Activated CD4-positive, alpha-beta T cell treated with anti-CD3 and anti-CD28 coated beads, Interleukin-2, amount 50 U/mL, for 4 hours (primary cell): ENCODE measurements around the gene STX18.
"Not testable (repeated sequence)": the region's sequence is repeated elsewhere in the genome, so short reads cannot be mapped to it uniquely, and the experiment has no call there.

ENCODE experiments used
- DNase-seq, 2 experiments: peaks; one replicate each; pipeline ENCODE4 v3.0.0-alpha.2; 2020

STX18 gene

GRCh38 chr4:4552042-4552441 lies 10.2 kb upstream of the STX18 start:
- not testable (repeated sequence) for DNase-seq

GRCh38 chr4:4550161-4550560 lies 8.3 kb upstream of the STX18 start:
- not testable (repeated sequence) for DNase-seq

GRCh38 chr4:4549534-4549933 lies 7.7 kb upstream of the STX18 start:
- DNase-seq = no peak

- DNase-seq = no peak
Measured at GRCh38 chr4:4542774-4543485, 1.1 kb upstream of the STX18 start.

GRCh38 chr4:4541040-4541631 lies 712 bp downstream of the STX18 start:
- DNase-seq = peak in 1 of 2 experiments; percentile 8

GRCh38 chr4:4539481-4539880 lies 2.4 kb downstream of the STX18 start:
- DNase-seq = no peak

GRCh38 chr4:4535590-4535989 lies 6.3 kb downstream of the STX18 start:
- no peak for DNase-seq

- DNase-seq = no peak
Measured at GRCh38 chr4:4534515-4535145, 7.2 kb downstream of the STX18 start.

- DNase-seq = no peak
Measured at GRCh38 chr4:4533461-4534169, 8.2 kb downstream of the STX18 start.

- DNase-seq = no peak
Measured at GRCh38 chr4:4532371-4533154, 9.3 kb downstream of the STX18 start.

GRCh38 chr4:4529392-4529791 lies 12.5 kb downstream of the STX18 start:
- no peak for DNase-seq

GRCh38 chr4:4526401-4526800 lies 15.4 kb downstream of the STX18 start:
- no peak for DNase-seq

- DNase-seq = peak in 1 of 2 experiments; percentile 1
Measured at GRCh38 chr4:4524364-4524763, 17.5 kb downstream of the STX18 start.

- DNase-seq = no peak
Measured at GRCh38 chr4:4521731-4522130, 20.1 kb downstream of the STX18 start.

GRCh38 chr4:4521136-4521535 lies 20.7 kb downstream of the STX18 start:
- DNase-seq = no peak

GRCh38 chr4:4519297-4519894 lies 22.5 kb downstream of the STX18 start:
- DNase-seq = no peak

GRCh38 chr4:4518747-4519146 lies 23.1 kb downstream of the STX18 start:
- no peak for DNase-seq

GRCh38 chr4:4514786-4515185 lies 27.1 kb downstream of the STX18 start:
- DNase-seq = no peak

GRCh38 chr4:4512282-4512681 lies 29.6 kb downstream of the STX18 start:
- DNase-seq = no peak

GRCh38 chr4:4510641-4511040 lies 31.2 kb downstream of the STX18 start:
- not testable (repeated sequence) for DNase-seq

GRCh38 chr4:4509521-4509920 lies 32.3 kb downstream of the STX18 start:
- DNase-seq = no peak

- DNase-seq = no peak
Measured at GRCh38 chr4:4507923-4508322, 33.9 kb downstream of the STX18 start.
